ENCODE data around the gene RDH5.

GRCh38 chr12:55671746-55672145 is 48.4 kb upstream of the RDH5 start:
- TF ChIP-seq POLR2A (IDR thresholded peaks at IDR 0.05): no peak
- TF ChIP-seq, protein P1, sequence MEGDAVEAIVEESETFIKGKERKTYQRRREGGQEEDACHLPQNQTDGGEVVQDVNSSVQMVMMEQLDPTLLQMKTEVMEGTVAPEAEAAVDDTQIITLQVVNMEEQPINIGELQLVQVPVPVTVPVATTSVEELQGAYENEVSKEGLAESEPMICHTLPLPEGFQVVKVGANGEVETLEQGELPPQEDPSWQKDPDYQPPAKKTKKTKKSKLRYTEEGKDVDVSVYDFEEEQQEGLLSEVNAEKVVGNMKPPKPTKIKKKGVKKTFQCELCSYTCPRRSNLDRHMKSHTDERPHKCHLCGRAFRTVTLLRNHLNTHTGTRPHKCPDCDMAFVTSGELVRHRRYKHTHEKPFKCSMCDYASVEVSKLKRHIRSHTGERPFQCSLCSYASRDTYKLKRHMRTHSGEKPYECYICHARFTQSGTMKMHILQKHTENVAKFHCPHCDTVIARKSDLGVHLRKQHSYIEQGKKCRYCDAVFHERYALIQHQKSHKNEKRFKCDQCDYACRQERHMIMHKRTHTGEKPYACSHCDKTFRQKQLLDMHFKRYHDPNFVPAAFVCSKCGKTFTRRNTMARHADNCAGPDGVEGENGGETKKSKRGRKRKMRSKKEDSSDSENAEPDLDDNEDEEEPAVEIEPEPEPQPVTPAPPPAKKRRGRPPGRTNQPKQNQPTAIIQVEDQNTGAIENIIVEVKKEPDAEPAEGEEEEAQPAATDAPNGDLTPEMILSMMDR (IDR thresholded peaks at IDR 0.05): no peak
